ENCODE results near the gene MEMO1.

MEMO1 gene

DNA sequence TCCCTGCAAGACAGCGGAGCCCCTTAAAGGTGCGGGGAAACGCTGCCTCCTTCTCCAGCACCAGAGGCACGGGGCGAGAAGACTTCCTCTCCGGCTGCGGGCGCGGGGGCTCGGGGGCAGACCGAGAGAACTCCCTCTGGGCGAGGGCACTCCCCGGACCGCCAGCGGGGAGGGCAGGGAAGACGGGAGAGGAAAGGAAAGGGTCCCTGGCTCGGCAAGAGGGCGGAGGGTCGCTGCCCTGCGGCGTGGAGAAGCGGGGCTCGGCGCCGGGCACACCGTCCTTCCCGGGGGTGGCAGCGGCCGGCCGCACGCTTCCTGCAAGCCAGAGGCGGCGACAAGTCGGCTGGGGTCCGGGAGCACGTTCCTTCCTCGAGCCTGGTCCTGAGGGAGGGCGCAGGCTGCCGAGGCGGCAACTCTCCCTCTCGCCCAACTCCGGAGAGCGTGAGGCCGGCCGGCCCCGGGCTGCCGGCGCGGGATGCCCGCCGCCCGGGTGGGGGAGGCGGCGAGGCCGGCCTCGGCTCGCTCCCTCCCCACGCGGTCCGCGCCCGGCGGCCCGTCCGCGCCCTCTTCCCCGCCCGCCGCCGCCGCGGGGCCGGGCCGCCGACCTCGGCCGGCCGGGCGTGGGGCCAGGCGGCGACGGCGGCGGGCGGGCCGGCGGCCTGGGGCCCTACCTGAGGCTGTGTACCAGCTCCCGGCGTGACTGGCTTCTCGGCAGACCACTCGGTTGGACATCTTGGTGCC, 1.1 kb downstream of the MEMO1 start:
- Mint-ChIP-seq H3K9me3 (no peaks in the 10 kb centered on the region), H3K36me3 (ENCODE audit: low read depth) (peaks cover 16% of the 10 kb centered on the region), H3K4me3 (peak overlapping the region; percentile 89), H3K4me1 (ENCODE audit: low read depth) (peaks cover 47% of the 10 kb centered on the region), H3K27ac (peak overlapping the region; percentile 79), H3K27me3 (ENCODE audit: low read depth) (no peaks in the 10 kb centered on the region)
- peak; percentile 36 for DNase-seq (ENCODE audit: low spot score)

DNA sequence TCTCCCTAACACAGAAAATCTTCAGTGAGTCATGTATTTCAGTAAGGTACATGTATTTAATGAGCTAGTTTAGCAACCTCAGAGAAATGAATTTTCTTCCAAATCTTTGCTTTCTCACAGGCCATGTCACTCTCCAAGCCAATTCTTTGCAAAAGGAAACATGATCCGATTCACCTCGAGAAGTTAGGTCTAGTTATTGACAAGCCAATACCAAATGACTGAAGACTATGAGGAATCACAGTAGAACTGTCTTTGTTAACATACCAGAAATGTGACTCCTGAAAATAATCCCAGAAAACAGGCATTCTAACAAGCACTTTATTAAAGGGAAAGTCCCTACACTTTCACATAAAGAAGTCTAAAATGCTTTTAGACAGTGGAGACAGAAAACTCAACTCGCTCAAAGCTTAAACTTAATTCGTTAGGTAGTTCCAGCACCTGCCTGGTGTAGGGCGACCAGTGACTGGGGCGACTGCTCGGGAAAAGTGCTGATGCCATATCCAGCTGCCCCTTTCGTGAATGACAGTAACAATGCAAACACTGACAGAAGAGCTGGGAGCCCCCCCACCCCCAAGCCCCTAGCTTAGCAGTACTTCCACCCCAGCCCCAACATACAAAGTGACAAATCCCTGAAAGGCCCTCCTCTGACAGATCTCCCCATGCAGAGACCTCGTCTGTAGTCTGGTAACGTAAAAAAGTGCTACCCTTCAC, 1.8 kb downstream of the MEMO1 start:
- DNase-seq (ENCODE audit: low spot score) = no peak
- Mint-ChIP-seq H3K36me3 (ENCODE audit: low read depth) (peaks cover 16% of the 10 kb centered on the region), H3K27me3 (ENCODE audit: low read depth) (no peaks in the 10 kb centered on the region), H3K4me1 (ENCODE audit: low read depth) (peaks cover 51% of the 10 kb centered on the region), H3K9me3 (no peaks in the 10 kb centered on the region), H3K4me3 (peak overlapping the region; percentile 89), H3K27ac (peak overlapping the region; percentile 79)

DNA sequence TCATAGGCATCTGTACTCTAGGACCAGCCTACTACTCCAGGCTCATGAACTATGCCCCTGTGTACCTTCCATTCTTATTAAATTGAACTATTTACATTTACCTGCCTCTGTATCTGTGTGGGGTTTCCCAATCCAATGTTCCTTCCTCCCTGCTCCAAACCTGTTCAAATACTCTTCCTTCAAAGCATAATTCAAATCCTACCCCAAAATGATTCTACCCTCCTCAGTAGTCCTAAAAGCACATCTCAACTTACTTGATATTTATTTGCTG, 3.8 kb downstream of the MEMO1 start:
- H3K4me3 Mint-ChIP-seq = peak overlapping the region; percentile 6

DNA sequence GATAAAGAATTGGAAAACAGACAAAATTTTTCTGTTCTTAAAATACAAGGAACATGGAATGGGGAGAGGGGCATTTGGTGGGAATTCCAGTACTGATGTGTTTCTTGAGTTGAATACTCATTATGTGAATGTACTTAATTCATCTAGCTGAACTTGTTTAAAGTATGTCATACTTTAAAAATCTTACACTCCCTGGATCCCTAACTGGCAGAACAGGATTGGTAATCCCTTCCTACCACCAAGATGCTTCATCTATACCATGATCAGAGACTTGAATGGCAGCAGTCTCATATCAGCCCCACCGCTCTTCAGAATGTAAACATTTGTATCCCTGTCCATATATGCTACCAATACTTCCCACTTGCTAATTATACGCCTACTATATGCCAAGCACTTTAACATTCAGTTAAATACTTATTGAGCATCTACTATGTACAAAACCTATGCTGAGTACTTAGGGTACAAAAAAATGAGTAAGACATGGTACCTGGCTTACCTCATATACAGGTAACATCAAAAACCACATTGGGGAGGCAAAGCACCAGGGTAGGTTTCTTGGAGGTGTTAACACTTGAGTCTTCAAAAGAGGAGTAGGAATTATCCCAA, 5.3 kb downstream of the MEMO1 start:
- Mint-ChIP-seq H3K4me3 (no peak overlapping the region), H3K27ac (no peak overlapping the region), H3K27me3 (ENCODE audit: low read depth) (no peaks in the 10 kb centered on the region), H3K36me3 (ENCODE audit: low read depth) (peaks cover 20% of the 10 kb centered on the region), H3K9me3 (no peaks in the 10 kb centered on the region), H3K4me1 (ENCODE audit: low read depth) (peaks cover 39% of the 10 kb centered on the region)
- no peak for DNase-seq (ENCODE audit: low spot score)

More for the DNA sequence above, 3.8 kb downstream of the MEMO1 start:
- no peaks in the 10 kb centered on the region for H3K9me3 Mint-ChIP-seq
- no peak for DNase-seq (ENCODE audit: low spot score)
- H3K4me1 Mint-ChIP-seq (ENCODE audit: low read depth) = peaks cover 45% of the 10 kb centered on the region
- H3K27ac Mint-ChIP-seq = no peak overlapping the region
- H3K36me3 Mint-ChIP-seq (ENCODE audit: low read depth) = peaks cover 18% of the 10 kb centered on the region
- H3K27me3 Mint-ChIP-seq (ENCODE audit: low read depth) = no peaks in the 10 kb centered on the region

DNA sequence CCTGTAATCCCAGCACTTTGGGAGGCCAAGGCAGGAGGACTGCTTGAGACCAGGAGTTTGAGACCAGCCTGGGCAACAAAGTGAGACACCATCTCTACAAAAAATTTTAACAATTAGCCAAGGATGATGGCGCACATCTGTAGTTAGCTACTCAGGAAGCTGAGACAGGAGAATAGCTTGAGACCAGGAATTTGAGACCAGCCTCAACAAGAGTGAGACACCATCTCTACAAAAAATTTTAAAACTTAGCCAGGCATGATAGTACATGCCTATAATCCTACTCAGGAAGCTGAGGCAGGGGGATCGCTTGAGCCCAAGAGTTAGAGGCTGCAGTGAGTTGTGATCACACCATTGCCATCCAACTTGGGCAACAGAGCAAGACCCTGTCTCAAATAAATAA, 7.0 kb downstream of the MEMO1 start:
- no peak overlapping the region for H3K4me3 Mint-ChIP-seq
- H3K36me3 Mint-ChIP-seq (ENCODE audit: low read depth) = peaks cover 18% of the 10 kb centered on the region
- H3K4me1 Mint-ChIP-seq (ENCODE audit: low read depth) = peaks cover 46% of the 10 kb centered on the region
- no peaks in the 10 kb centered on the region for H3K27me3 Mint-ChIP-seq (ENCODE audit: low read depth)
- no peak overlapping the region for H3K27ac Mint-ChIP-seq
- no peak for DNase-seq (ENCODE audit: low spot score)
- no peaks in the 10 kb centered on the region for H3K9me3 Mint-ChIP-seq

DNA sequence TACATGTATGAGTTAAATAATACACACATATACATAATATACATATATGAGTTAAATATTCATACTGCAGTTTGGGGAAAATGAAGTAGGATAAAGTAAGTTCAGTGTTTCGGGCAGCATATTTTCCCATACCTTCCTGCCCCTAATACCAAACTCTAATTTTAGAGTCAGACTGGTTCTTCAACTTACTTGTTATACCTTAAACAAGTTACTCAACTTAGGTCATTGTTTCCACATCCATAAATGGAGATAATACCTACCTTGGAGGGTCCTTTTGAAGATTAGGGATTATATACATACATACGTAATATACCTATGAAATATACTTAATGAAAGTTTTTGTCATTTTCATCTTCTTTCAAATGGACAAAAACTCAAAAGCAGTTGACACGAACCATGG, 8.4 kb downstream of the MEMO1 start:
- Mint-ChIP-seq H3K9me3 (no peaks in the 10 kb centered on the region), H3K36me3 (ENCODE audit: low read depth) (peaks cover 16% of the 10 kb centered on the region), H3K4me3 (no peak overlapping the region), H3K4me1 (ENCODE audit: low read depth) (peaks cover 45% of the 10 kb centered on the region), H3K27me3 (ENCODE audit: low read depth) (no peaks in the 10 kb centered on the region), H3K27ac (no peak overlapping the region)
- no peak for DNase-seq (ENCODE audit: low spot score)

DNA sequence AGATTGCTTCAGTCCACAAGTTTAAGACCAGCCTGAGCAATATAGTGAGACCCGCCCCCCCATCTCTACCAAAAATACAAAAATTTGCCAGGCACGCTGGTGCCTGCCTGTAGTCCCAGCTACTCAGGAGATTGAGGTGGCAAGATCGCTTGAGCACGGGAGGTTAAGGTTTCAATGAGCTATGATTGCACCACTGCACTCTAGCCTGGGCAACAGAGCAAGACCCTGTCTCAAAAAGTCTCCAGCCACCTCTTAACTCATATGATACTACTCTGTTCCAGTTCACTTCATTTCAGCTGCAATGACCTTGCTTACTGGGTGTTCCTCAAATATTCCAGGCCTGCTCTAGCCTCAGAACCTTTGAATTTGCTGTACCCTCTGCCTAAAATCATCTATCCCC, 11.4 kb downstream of the MEMO1 start:
- Mint-ChIP-seq H3K9me3 (no peaks in the 10 kb centered on the region), H3K4me1 (ENCODE audit: low read depth) (peaks cover 38% of the 10 kb centered on the region), H3K4me3 (no peak overlapping the region), H3K27ac (no peak overlapping the region), H3K27me3 (ENCODE audit: low read depth) (no peaks in the 10 kb centered on the region), H3K36me3 (ENCODE audit: low read depth) (peaks cover 10% of the 10 kb centered on the region)
- no peak for DNase-seq (ENCODE audit: low spot score)

DNA sequence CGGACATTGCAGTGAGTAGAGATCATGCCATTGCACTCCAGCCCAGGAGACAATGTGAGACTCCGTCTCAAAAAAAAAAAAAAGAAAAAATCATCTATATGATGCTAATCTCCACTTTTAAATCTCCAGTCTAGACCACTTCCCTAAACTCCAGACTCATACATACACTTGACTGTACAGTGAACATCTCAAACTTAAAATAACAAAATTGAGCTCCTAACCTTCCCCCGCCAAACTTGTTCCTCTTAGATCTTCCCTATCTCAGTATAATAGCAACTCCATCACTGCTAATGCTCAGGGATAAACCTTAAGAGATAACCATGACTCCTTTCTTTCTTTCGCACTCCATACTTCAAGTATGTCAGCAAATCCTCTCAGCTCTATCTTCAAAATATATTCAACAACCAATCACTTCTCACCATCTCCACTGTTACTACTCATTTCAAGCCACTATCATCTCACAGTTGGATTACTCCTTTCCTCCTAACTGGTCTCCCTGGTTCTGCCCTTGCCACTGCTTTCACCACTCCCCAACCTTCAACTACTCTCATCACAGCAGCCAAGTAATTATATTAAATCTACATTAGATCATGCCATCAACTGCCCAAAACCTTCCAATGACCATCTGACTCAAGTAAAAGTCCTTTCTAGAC, 12.0 kb downstream of the MEMO1 start:
- peak overlapping the region; percentile 31 for H3K4me3 Mint-ChIP-seq
- peaks cover 35% of the 10 kb centered on the region for H3K4me1 Mint-ChIP-seq (ENCODE audit: low read depth)
- H3K9me3 Mint-ChIP-seq = no peaks in the 10 kb centered on the region
- H3K27ac Mint-ChIP-seq = peak overlapping the region; percentile 50
- DNase-seq (ENCODE audit: low spot score) = no peak
- peaks cover 10% of the 10 kb centered on the region for H3K36me3 Mint-ChIP-seq (ENCODE audit: low read depth)
- no peaks in the 10 kb centered on the region for H3K27me3 Mint-ChIP-seq (ENCODE audit: low read depth)

DNA sequence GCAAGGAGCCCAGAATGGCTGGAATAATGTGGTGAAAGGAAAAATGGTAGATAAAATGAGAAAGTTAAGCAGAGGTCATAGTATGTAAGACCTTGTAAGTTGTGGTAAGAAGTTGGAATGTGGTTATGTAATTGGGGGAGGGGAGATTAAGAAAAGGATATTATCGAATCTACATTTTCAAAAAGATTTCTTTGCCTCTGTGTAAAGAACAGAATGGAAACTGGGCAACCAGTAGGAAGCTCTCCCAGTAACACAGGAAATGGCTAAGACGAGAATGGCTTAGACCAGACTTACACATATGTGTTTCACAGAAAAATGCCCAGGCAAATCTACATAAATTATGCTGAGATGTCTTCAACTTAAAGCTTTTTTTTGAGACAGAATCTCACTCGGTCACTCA, 13.2 kb downstream of the MEMO1 start:
- Mint-ChIP-seq H3K4me3 (peak overlapping the region; percentile 28), H3K4me1 (ENCODE audit: low read depth) (peaks cover 37% of the 10 kb centered on the region), H3K27me3 (ENCODE audit: low read depth) (no peaks in the 10 kb centered on the region), H3K27ac (peak overlapping the region; percentile 38), H3K9me3 (no peaks in the 10 kb centered on the region), H3K36me3 (ENCODE audit: low read depth) (peaks cover 8% of the 10 kb centered on the region)
- DNase-seq (ENCODE audit: low spot score) = no peak

DNA sequence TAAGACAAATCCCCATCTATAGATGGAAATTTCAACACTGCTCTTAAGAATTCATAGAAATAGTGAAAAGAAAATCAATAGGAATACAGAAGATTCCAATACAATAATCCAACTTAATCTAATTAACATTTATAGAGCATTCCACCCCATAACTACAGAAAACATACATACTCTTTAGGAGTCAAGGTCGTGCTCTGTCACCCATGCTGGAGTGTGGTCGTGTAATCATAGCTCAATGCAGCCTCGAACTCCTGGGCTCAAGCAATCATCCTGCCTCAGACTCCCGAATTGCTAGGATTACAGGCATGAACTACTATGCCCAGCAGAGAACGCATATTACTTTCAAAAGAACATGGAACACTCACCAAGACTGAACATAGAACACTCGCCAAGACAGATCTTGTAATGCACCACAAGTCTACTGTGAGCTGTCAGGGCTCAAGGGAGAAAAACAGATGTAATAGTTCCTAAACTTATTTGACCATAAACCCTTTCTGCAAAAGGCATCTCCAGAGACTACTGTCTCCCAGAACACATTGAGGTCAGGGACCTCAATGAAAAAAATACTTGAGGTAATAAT, 14.1 kb downstream of the MEMO1 start:
- Mint-ChIP-seq H3K4me3 (no peak overlapping the region), H3K27ac (no peak overlapping the region), H3K36me3 (ENCODE audit: low read depth) (peaks cover 11% of the 10 kb centered on the region), H3K4me1 (ENCODE audit: low read depth) (peaks cover 42% of the 10 kb centered on the region), H3K27me3 (ENCODE audit: low read depth) (no peaks in the 10 kb centered on the region), H3K9me3 (no peaks in the 10 kb centered on the region)
- no peak for DNase-seq (ENCODE audit: low spot score)

DNA sequence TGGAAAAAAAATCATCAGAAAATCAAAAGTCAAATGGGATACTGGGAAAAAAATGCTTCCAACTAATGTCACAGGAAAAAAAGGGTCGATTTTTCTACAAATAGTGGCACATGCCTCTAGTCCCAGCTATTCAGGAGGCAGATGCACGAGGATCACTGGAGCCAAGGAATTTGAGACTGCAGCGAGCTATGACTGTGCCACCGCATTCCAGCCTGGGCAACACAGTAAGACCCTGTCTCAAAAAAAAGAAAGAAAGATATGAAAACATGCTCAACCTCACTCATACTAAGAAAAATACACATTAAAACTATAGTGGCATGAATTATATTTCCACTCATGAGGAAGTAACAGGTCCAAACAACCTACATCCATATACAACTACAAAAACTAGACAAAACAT, 17.9 kb downstream of the MEMO1 start:
- no peak for DNase-seq (ENCODE audit: low spot score)
- Mint-ChIP-seq H3K4me1 (ENCODE audit: low read depth) (peaks cover 30% of the 10 kb centered on the region), H3K4me3 (no peak overlapping the region), H3K27ac (no peak overlapping the region), H3K9me3 (no peaks in the 10 kb centered on the region), H3K27me3 (ENCODE audit: low read depth) (no peaks in the 10 kb centered on the region), H3K36me3 (ENCODE audit: low read depth) (peaks cover 16% of the 10 kb centered on the region)

DNA sequence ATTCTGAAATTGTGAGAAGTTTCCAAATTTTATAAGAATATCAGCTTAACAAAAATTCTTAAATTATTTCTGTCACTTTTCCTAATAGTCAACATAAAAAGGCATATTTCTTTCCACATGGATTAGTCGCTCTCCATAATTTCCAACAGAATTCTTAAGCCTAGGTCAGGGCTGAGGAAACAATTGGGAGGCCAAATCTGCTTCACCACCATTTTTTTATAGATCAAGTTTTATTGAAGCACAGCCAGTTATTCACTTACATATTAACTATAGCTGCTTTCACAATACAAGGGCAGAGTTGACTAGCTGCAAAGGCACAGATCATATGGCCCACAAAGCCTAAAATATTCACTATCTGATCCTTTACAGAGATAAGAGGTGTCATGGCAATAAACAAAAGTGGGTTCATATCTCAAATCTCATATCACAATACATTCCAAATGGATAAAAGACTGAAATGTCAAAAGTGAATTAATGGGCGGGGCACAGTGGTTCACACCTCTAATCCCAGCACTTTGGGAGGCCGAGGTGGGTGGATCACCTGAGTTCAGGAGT, 18.7 kb downstream of the MEMO1 start:
- no peaks in the 10 kb centered on the region for H3K27me3 Mint-ChIP-seq (ENCODE audit: low read depth)
- H3K4me1 Mint-ChIP-seq (ENCODE audit: low read depth) = peaks cover 26% of the 10 kb centered on the region
- no peaks in the 10 kb centered on the region for H3K9me3 Mint-ChIP-seq
- no peak for DNase-seq (ENCODE audit: low spot score)
- no peak overlapping the region for H3K27ac Mint-ChIP-seq
- no peak overlapping the region for H3K4me3 Mint-ChIP-seq
- H3K36me3 Mint-ChIP-seq (ENCODE audit: low read depth) = peaks cover 16% of the 10 kb centered on the region

DNA sequence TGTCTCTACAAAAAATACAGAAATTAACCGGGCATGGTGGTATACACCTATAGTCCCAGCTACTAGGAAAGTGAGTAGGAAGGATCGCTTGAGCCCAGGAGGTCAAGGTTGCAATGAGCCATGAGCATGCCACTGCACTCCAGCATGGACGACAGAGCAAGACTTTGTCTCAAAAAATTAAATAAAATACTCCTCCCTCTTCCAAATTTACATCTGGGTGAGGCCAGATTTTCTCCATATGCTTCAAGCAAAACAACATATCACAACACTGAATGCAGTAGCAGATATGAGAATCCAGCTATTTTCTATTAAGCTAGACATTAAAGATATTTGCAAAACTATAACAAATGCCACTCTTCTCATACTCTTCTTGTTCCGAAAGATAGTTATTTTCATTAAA, 20.9 kb downstream of the MEMO1 start:
- no peak for DNase-seq (ENCODE audit: low spot score)
- H3K9me3 Mint-ChIP-seq = no peaks in the 10 kb centered on the region
- no peak overlapping the region for H3K4me3 Mint-ChIP-seq
- no peaks in the 10 kb centered on the region for H3K27me3 Mint-ChIP-seq (ENCODE audit: low read depth)
- H3K27ac Mint-ChIP-seq = no peak overlapping the region
- peaks cover 23% of the 10 kb centered on the region for H3K4me1 Mint-ChIP-seq (ENCODE audit: low read depth)
- H3K36me3 Mint-ChIP-seq (ENCODE audit: low read depth) = peaks cover 10% of the 10 kb centered on the region
